Muscle layer of duodenum (tissue), 2 donors: ENCODE data around the gene UNC119B.
A peak's percentile ranks its signal among the peaks of the same experiment; 100 is the strongest.
"Not testable (repeated sequence)": the region's sequence is repeated elsewhere in the genome, so short reads cannot be mapped to it uniquely, and the experiment has no call there.

ENCODE experiments used
- H3K27ac ChIP-seq: one replicate; pipeline ENCODE4 v1.7.0; 2013; ENCODE audit warnings: mild to moderate bottlenecking, low read length
- H3K27me3 ChIP-seq: one replicate; pipeline ENCODE4 v1.7.0; 2013; ENCODE audit warnings: low read depth, mild to moderate bottlenecking, control low read depth, low read length
- H3K36me3 ChIP-seq, 2 donors: one replicate each; pipeline ENCODE4 v1.7.0; 2013; ENCODE audit warnings: low read length in 2 of 2, control low read depth in 1 of 2, mild to moderate bottlenecking in 1 of 2; ENCODE audit not compliant: insufficient read depth in 2 of 2, control insufficient read depth in 1 of 2
- H3K4me1 ChIP-seq, 2 donors: one replicate each; pipeline ENCODE4 v1.7.0; 2013; ENCODE audit warnings: low read length in 2 of 2, mild to moderate bottlenecking in 2 of 2, control low read depth in 1 of 2, moderate library complexity in 1 of 2; ENCODE audit not compliant: insufficient read depth in 2 of 2, control insufficient read depth in 1 of 2
- H3K4me3 ChIP-seq, 2 donors: one replicate each; pipeline ENCODE4 v1.7.0; 2013; ENCODE audit warnings: low read length in 2 of 2, low read depth in 1 of 2, mild to moderate bottlenecking in 1 of 2
- H3K9me3 ChIP-seq, 2 donors: one replicate each; pipeline ENCODE4 v1.7.0; 2013; ENCODE audit warnings: low read length in 2 of 2, control low read depth in 1 of 2, mild to moderate bottlenecking in 1 of 2; ENCODE audit not compliant: control insufficient read depth in 1 of 2
- donor health status: healthy.

UNC119B gene

GRCh38 chr12:120710031-120710804, at the start of gene UNC119B:
Gene UNC119B, plus strand, starts transcription at chr12:120710458. Its CDS starts 17 bp downstream, at chr12:120710475.
- Histone ChIP-seq H3K36me3 (peaks cover 7 to 18% of the 10 kb centered on the region in 2 donors), H3K27me3 (no peaks in the 10 kb centered on the region), H3K9me3 (no peaks in the 10 kb centered on the region), H3K27ac (peak within 1 kb of the TSS; percentile 56), H3K4me1 (peaks cover 8 to 18% of the 10 kb centered on the region in 2 donors), H3K4me3 (peak within 1 kb of the TSS; percentile 66 to 82)

GRCh38 chr12:120661432-120661831, 48.8 kb upstream of the UNC119B start:
- Histone ChIP-seq H3K4me3 (no peak overlapping the region), H3K4me1 (no peaks in the 10 kb centered on the region), H3K27ac (no peak overlapping the region), H3K9me3 (no peaks in the 10 kb centered on the region), H3K36me3 (no peaks in the 10 kb centered on the region), H3K27me3 (no peaks in the 10 kb centered on the region)

GRCh38 chr12:120662879-120663278, 47.4 kb upstream of the UNC119B start:
- Histone ChIP-seq H3K36me3 (no peaks in the 10 kb centered on the region), H3K9me3 (no peaks in the 10 kb centered on the region), H3K27me3 (no peaks in the 10 kb centered on the region), H3K4me3 (no peak overlapping the region), H3K27ac (no peak overlapping the region), H3K4me1 (no peaks in the 10 kb centered on the region)

- Histone ChIP-seq H3K9me3 (no peaks in the 10 kb centered on the region), H3K27ac (no peak overlapping the region), H3K4me1 (no peaks in the 10 kb centered on the region), H3K27me3 (no peaks in the 10 kb centered on the region), H3K4me3 (no peak overlapping the region), H3K36me3 (no peaks in the 10 kb centered on the region)
Observed at GRCh38 chr12:120663741-120664140, 46.5 kb upstream of the UNC119B start.

- H3K27ac ChIP-seq, result no peak overlapping the region
- no peaks in the 10 kb centered on the region for H3K36me3 ChIP-seq
- H3K27me3 ChIP-seq, result no peaks in the 10 kb centered on the region
- H3K4me3 ChIP-seq, result no peak overlapping the region
- no peaks in the 10 kb centered on the region for H3K9me3 ChIP-seq
- H3K4me1 ChIP-seq, result no peaks in the 10 kb centered on the region
Observed at GRCh38 chr12:120666571-120667390, 43.5 kb upstream of the UNC119B start.

GRCh38 chr12:120668091-120668867, 42.0 kb upstream of the UNC119B start:
- no peaks in the 10 kb centered on the region for H3K27me3 ChIP-seq

GRCh38 chr12:120668868-120669840, 41.1 kb upstream of the UNC119B start:
- Histone ChIP-seq H3K27me3 (no peaks in the 10 kb centered on the region), H3K9me3 (no peaks in the 10 kb centered on the region), H3K27ac (peak overlapping the region; percentile 23), H3K36me3 (no peaks in the 10 kb centered on the region), H3K4me3 (peak overlapping the region in 1 of 2 donors; percentile 33), H3K4me1 (no peaks in the 10 kb centered on the region)

More at GRCh38 chr12:120668091-120668867, 42.0 kb upstream of the UNC119B start:
- Histone ChIP-seq H3K9me3 (no peaks in the 10 kb centered on the region), H3K4me1 (no peaks in the 10 kb centered on the region), H3K4me3 (no peak overlapping the region), H3K27ac (no peak overlapping the region), H3K36me3 (no peaks in the 10 kb centered on the region)

GRCh38 chr12:120670237-120670636, 40.0 kb upstream of the UNC119B start:
- H3K4me1 ChIP-seq, H3K4me3 ChIP-seq, H3K27ac ChIP-seq, H3K9me3 ChIP-seq, H3K36me3 ChIP-seq, H3K27me3 ChIP-seq: not testable (repeated sequence)

- no peak overlapping the region for H3K27ac ChIP-seq
- no peak overlapping the region for H3K4me3 ChIP-seq
- no peaks in the 10 kb centered on the region for H3K4me1 ChIP-seq
- H3K36me3 ChIP-seq, result no peaks in the 10 kb centered on the region
- H3K9me3 ChIP-seq, result no peaks in the 10 kb centered on the region
- no peaks in the 10 kb centered on the region for H3K27me3 ChIP-seq
Observed at GRCh38 chr12:120670667-120671066, 39.6 kb upstream of the UNC119B start.

GRCh38 chr12:120674097-120674636, 36.1 kb upstream of the UNC119B start:
- Histone ChIP-seq H3K4me1 (no peaks in the 10 kb centered on the region), H3K36me3 (no peaks in the 10 kb centered on the region), H3K27me3 (no peaks in the 10 kb centered on the region), H3K9me3 (no peaks in the 10 kb centered on the region), H3K4me3 (no peak overlapping the region), H3K27ac (no peak overlapping the region)
